HEK293 (cell line): Measurements from ENCODE around the gene RMDN3.
A peak's percentile ranks its signal among the peaks of the same experiment; 100 is the strongest.

Experiments
- CTCF ChIA-PET: fragments of 350-600 bp; formaldehyde crosslinking; extraction: SDS; loops from one replicate; lab custom pipeline; 2021; ENCODE audit warnings: antibody characterized with exemption; lab: Yijun Ruan, JAX
- POLR2A ChIA-PET: fragments of 300-600 bp; formaldehyde crosslinking; extraction: SDS; loops from one replicate; lab custom pipeline; 2020; ENCODE audit warnings: antibody characterized with exemption, inconsistent platforms; lab: Yijun Ruan, JAX
- H3K27ac ChIP-seq: fragments of 200-500 bp; sonication (Bioruptor generic); 2 replicates; pipeline ENCODE4 v1.5.1; 2014; ENCODE audit warnings: low read depth, low read length, control low read depth, inconsistent platforms; ENCODE audit errors: extremely low read depth
- H3K36me3 ChIP-seq, 2 experiments: fragments of 200-500 bp in 1 of 2; sonication (Bioruptor generic) in 1 of 2; 1 replicate in 1 of 2; 2 replicates in 1 of 2; pipeline ENCODE4 v1.5.1; 2014 to 2017; ENCODE audit warnings: inconsistent platforms in 2 of 2, low read length in 2 of 2; ENCODE audit not compliant: control insufficient read depth in 2 of 2, insufficient read depth in 1 of 2
- H3K4me1 ChIP-seq: fragments of 200-500 bp; sonication (Bioruptor generic); 2 replicates; pipeline ENCODE4 v1.5.1; 2014; ENCODE audit warnings: mild to moderate bottlenecking, low read length, inconsistent platforms; ENCODE audit not compliant: control insufficient read depth, insufficient read depth
- H3K4me3 ChIP-seq: 2 replicates; pipeline ENCODE4 v1.5.1; 2011; ENCODE audit warnings: low read depth, mild to moderate bottlenecking, control low read depth, low read length, moderate library complexity
- H3K9me3 ChIP-seq: fragments of 200-500 bp; sonication (Bioruptor generic); 2 replicates; pipeline ENCODE4 v1.5.1; 2014; ENCODE audit warnings: low read depth, low read length, inconsistent platforms; ENCODE audit not compliant: control insufficient read depth, insufficient read depth
- GLI4 ChIP-seq: fragments of 450-650 bp; formaldehyde crosslinking; IDR thresholded peaks from 2 replicates; pipeline ENCODE4 v1.5.1; 2016; ENCODE audit warnings: missing biosample characterization, missing genetic modification characterization
- KLF1 ChIP-seq: fragments of 450-650 bp; formaldehyde crosslinking; IDR thresholded peaks from 2 replicates; pipeline ENCODE4 v1.5.1; 2016; ENCODE audit warnings: missing biosample characterization, missing genetic modification characterization
- ZBTB1 ChIP-seq: fragments of 450-650 bp; formaldehyde crosslinking; IDR thresholded peaks from 2 replicates; pipeline ENCODE4 v1.5.1; 2016; ENCODE audit warnings: missing biosample characterization, missing genetic modification characterization
- ZEB2 ChIP-seq: fragments of 450-650 bp; formaldehyde crosslinking; IDR thresholded peaks from 2 replicates; pipeline ENCODE4 v1.5.1; 2016; ENCODE audit warnings: missing biosample characterization, missing genetic modification characterization
- ZIC2 ChIP-seq: fragments of 450-650 bp; formaldehyde crosslinking; IDR thresholded peaks from 2 replicates; pipeline ENCODE4 v1.5.1; 2016; ENCODE audit warnings: missing biosample characterization, missing genetic modification characterization
- ZNF112 ChIP-seq: fragments of 450-650 bp; formaldehyde crosslinking; IDR thresholded peaks from 2 replicates; pipeline ENCODE4 v1.5.0; 2017; ENCODE audit warnings: missing biosample characterization, missing genetic modification characterization
- ZNF121 ChIP-seq: fragments of 450-650 bp; formaldehyde crosslinking; IDR thresholded peaks from 2 replicates; pipeline ENCODE4 v1.5.1; 2016; ENCODE audit warnings: missing biosample characterization, missing genetic modification characterization
- ZNF155 ChIP-seq: fragments of 450-650 bp; formaldehyde crosslinking; IDR thresholded peaks from 2 replicates; pipeline ENCODE4 v1.5.1; 2016; ENCODE audit warnings: missing biosample characterization, missing genetic modification characterization
- ZNF169 ChIP-seq: fragments of 450-650 bp; formaldehyde crosslinking; IDR thresholded peaks from 2 replicates; pipeline ENCODE4 v1.5.1; 2016; ENCODE audit warnings: missing biosample characterization, missing genetic modification characterization
- ZNF292 ChIP-seq: fragments of 450-650 bp; formaldehyde crosslinking; IDR thresholded peaks from 2 replicates; pipeline ENCODE4 v1.5.1; 2016; ENCODE audit warnings: low read depth, missing biosample characterization, missing genetic modification characterization, borderline replicate concordance
- ZNF354C ChIP-seq: fragments of 450-650 bp; formaldehyde crosslinking; IDR thresholded peaks from 2 replicates; pipeline ENCODE4 v1.5.1; 2016; ENCODE audit warnings: missing biosample characterization, missing genetic modification characterization, low read depth, borderline replicate concordance
- ZNF423 ChIP-seq: fragments of 450-650 bp; formaldehyde crosslinking; IDR thresholded peaks from 2 replicates; pipeline ENCODE4 v1.5.1; 2016; ENCODE audit warnings: missing biosample characterization, missing genetic modification characterization
- ZNF501 ChIP-seq: fragments of 450-650 bp; formaldehyde crosslinking; IDR thresholded peaks from 2 replicates; pipeline ENCODE4 v1.5.1; 2016; ENCODE audit warnings: missing biosample characterization, missing genetic modification characterization
- ZNF530 ChIP-seq: fragments of 450-650 bp; formaldehyde crosslinking; IDR thresholded peaks from 2 replicates; pipeline ENCODE4 v1.5.1; 2016; ENCODE audit warnings: low read depth, missing biosample characterization, missing genetic modification characterization
- ZNF585B ChIP-seq: fragments of 450-650 bp; formaldehyde crosslinking; IDR thresholded peaks from 2 replicates; pipeline ENCODE4 v1.5.1; 2016; ENCODE audit warnings: missing biosample characterization, missing genetic modification characterization
- ZNF837 ChIP-seq: fragments of 450-650 bp; formaldehyde crosslinking; IDR thresholded peaks from 2 replicates; pipeline ENCODE4 v1.5.1; 2016; ENCODE audit warnings: missing biosample characterization, missing genetic modification characterization
- TF ChIP-seq, protein P1 (sequence below): fragments of 450-650 bp; formaldehyde crosslinking; IDR thresholded peaks from 2 replicates; pipeline ENCODE4 v1.5.1; 2016; ENCODE audit warnings: missing biosample characterization, missing genetic modification characterization

Gene RMDN3

DNA sequence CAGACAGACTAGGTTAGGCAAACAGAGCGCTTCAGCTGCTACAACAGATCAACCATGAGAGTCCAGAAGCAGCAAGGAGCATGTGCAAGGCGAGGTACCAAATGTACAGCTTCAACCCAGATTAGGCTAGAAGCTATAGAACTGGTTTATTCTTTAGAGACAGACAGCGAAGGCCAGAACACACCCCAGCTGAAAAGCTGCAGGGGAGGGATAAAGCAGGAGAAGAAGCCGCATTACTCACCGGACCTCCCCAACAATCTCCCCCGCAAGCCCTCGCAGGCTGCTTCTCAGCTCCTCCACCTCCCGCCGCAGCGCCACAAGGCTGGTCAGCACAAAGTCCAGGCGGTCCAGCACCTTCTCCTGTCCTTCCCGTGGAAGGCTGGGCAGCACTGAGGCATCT lies 3.3 kb downstream of the RMDN3 start:
- POLR2A ChIA-PET: no interaction called here
- Histone ChIP-seq H3K4me1 (no peaks in the 10 kb centered on the region), H3K9me3 (no peaks in the 10 kb centered on the region), H3K4me3 (no peak overlapping the region), H3K36me3 (peaks cover 5 to 32% of the 10 kb centered on the region in 2 experiments; a peak in 2 of 3 replicates), H3K27ac (no peak overlapping the region)
- CTCF ChIA-PET: interaction anchor here (0.7 kb wide), 1 partner anchor 223 kb away, joined by 3 read pairs; no protein-coding TSS in a partner anchor
- no peak for TF ChIP-seq ZNF354C (tag by site-specific recombination)
- no peak for TF ChIP-seq ZNF423 (tag by site-specific recombination)
- no peak for TF ChIP-seq ZNF837 (tag by site-specific recombination)
- TF ChIP-seq ZNF292 (tag by site-specific recombination): no peak
- TF ChIP-seq ZEB2: no peak
- no peak for TF ChIP-seq ZIC2 (tag by site-specific recombination)
- no peak for TF ChIP-seq KLF1 (tag by site-specific recombination)

DNA sequence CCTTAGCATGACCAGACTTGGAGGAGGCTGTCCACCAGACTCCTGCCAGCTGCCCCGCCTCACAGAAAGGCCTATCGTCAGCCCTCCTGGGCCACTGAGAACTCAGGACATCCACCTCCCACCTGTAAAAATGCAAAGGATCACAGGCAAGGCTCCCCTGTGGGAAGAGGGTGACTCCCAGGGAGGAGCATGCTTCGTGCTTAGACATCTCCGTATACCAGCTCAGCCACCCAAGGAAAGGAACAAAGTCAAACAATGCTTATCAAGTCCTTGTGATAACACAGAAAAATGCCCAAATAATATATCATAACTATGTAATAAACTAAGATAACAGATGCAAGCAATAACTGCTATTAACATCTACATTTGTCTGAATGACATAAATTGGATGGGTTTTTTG lies 4.2 kb downstream of the RMDN3 start:
- Histone ChIP-seq H3K4me1 (no peaks in the 10 kb centered on the region), H3K9me3 (no peaks in the 10 kb centered on the region), H3K36me3 (peaks cover 5 to 33% of the 10 kb centered on the region in 2 experiments; a peak in 2 of 3 replicates), H3K4me3 (no peak overlapping the region), H3K27ac (no peak overlapping the region)
- POLR2A ChIA-PET: no interaction called here
- CTCF ChIA-PET: interaction anchor here (0.5 to 0.7 kb wide), 2 partner anchors 141 to 222 kb away, joined by 3 read pairs; no protein-coding TSS in a partner anchor
- TF ChIP-seq GLI4 (tag by site-specific recombination) (no peak), ZNF585B (tag by site-specific recombination) (no peak), ZNF155 (tag by site-specific recombination) (no peak)

DNA sequence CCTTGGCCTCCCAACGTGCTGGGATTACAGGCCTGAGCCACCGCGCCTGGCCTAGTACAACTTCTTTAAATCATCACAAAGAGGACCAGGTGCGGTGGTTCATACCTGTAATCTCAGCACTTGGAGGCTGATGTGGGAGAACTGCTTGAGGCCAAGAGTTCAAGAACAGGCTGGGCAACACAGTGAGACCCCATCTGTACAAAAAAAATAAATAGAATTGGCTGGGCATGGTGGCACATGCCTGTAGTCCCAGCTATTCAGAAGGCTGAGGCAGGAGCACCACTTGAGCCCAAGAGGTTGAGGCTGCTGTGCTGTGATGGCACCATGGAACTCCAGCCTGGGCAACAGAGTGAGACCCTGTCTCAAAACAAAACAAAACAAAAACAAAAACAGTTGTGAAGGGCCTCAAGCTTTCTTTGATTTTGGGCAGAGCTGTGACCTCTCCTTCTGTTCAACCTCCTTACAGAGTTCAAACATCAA lies 5.9 kb downstream of the RMDN3 start:
- ChIA-PET POLR2A (interaction anchor here (0.8 kb wide), 1 partner anchor 88 kb away, joined by 3 read pairs; no protein-coding TSS in a partner anchor), CTCF (interaction anchor here (0.6 kb wide), 2 partner anchors 35 to 51 kb away, joined by 3 read pairs; no protein-coding TSS in a partner anchor)
- peaks cover 5 to 47% of the 10 kb centered on the region in 2 experiments; a peak in 2 of 3 replicates for H3K36me3 ChIP-seq
- no peaks in the 10 kb centered on the region for H3K4me1 ChIP-seq
- TF ChIP-seq ZBTB1 (tag by site-specific recombination): no peak
- TF ChIP-seq ZNF121 (tag by site-specific recombination): peak; percentile 98
- TF ChIP-seq ZNF112 (tag by site-specific recombination): no peak
- H3K4me3 ChIP-seq: no peak overlapping the region
- no peaks in the 10 kb centered on the region for H3K9me3 ChIP-seq
- H3K27ac ChIP-seq: no peak overlapping the region

DNA sequence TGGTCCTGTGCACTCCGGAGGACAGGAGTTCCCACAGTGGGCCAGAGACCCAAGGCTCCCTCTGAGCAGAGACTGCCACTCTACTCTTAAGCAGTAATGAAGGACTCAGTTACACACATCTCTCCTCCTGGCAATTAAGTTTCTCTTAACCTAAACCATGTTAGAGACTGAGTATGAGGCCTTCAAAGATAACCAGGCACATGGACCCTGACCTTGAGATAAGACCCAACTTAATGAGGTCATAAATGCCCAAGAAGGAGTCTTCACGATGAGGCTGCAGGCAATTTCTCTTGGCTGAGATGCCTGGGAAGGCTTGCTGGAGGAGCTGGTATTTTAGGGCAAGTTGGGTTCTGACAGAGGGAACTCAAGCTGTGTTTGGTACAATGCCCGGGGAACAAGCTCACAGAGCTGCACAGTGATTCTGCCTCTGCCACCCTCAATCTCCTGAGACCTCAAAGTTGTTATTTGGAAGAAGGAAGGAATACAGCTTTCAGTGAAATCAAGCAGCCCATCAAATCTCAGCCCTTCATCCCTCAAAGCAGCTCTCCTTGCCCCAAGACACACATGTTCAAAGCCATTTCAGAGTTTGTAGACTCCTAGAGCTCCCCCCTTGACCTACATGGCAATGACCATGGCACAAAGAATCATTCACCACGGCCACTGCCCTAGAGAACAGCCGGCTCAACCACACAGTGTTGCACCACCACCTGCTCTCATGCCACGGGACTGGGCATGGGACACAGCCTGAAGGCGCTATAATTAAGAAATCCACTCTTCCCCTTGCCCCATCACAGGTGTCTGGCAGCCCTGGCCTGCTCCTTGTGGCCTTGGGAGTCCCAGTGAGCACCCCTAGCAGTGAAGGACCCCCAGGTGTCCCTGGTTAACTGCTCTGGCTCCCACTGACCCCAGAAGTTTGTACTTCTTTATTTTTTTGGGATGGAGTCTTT lies 7.1 kb downstream of the RMDN3 start:
- Histone ChIP-seq H3K36me3 (peaks cover 8 to 59% of the 10 kb centered on the region in 2 experiments; a peak in 2 of 3 replicates), H3K4me3 (no peak overlapping the region), H3K27ac (no peak overlapping the region), H3K9me3 (no peaks in the 10 kb centered on the region), H3K4me1 (no peaks in the 10 kb centered on the region)
- POLR2A ChIA-PET: no interaction called here
- TF ChIP-seq ZNF530 (tag by site-specific recombination) (no peak), ZNF169 (tag by site-specific recombination) (no peak), ZNF501 (tag by site-specific recombination) (no peak), ZNF121 (tag by site-specific recombination) (peak; percentile 66)
- TF ChIP-seq, protein P1, sequence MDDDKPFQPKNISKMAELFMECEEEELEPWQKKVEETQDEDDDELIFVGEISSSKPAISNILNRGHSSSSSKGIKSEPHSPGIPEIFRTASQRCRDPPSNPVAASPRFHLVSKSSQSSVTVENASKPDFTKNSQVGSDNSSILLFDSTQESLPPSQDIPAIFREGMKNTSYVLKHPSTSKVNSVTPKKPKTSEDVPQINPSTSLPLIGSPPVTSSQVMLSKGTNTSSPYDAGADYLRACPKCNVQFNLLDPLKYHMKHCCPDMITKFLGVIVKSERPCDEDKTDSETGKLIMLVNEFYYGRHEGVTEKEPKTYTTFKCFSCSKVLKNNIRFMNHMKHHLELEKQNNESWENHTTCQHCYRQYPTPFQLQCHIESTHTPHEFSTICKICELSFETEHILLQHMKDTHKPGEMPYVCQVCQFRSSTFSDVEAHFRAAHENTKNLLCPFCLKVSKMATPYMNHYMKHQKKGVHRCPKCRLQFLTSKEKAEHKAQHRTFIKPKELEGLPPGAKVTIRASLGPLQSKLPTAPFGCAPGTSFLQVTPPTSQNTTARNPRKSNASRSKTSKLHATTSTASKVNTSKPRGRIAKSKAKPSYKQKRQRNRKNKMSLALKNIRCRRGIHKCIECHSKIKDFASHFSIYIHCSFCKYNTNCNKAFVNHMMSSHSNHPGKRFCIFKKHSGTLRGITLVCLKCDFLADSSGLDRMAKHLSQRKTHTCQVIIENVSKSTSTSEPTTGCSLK (tag by site-specific recombination): no peak
- CTCF ChIA-PET: interaction anchor here (0.6 to 3.2 kb wide), 6 partner anchors 18 to 335 kb away, joined by 3 to 16 read pairs (median 6); no protein-coding TSS in a partner anchor
